ENCODE results near the gene MLIP.

- no peak for TF ChIP-seq CTCF (IDR thresholded peaks at IDR 0.05)
- no peak for TF ChIP-seq POLR2AphosphoS5 (IDR thresholded peaks at IDR 0.05)
- TF ChIP-seq EP300 (IDR thresholded peaks at IDR 0.05), result no peak
- no peak for TF ChIP-seq POLR2A (IDR thresholded peaks at IDR 0.05)
Observed at GRCh38 chr6:54086439-54086838, 24.8 kb upstream of the MLIP start.

Data from suprapubic skin (tissue), 4 donors.